A673 (cell line): ENCODE results near the gene AMIGO3.

Experiments used
- EZH2 ChIP-seq: fragments of 200-600 bp; sonication (generic); IDR thresholded peaks from 2 replicates; pipeline ENCODE4 v1.6.1; 2017; ENCODE audit warnings: borderline replicate concordance, low read depth, mild to moderate bottlenecking, mixed read lengths, antibody characterized with exemption, low read length; ENCODE audit not compliant: poor library complexity, severe bottlenecking
- TF ChIP-seq, protein P1 (sequence below): fragments of 300-800, 200-600 bp; sonication (generic); conservative IDR thresholded peaks from 2 replicates; pipeline ENCODE4 v1.5.1; 2017; ENCODE audit warnings: low read depth, mild to moderate bottlenecking, antibody characterized with exemption, low read length, moderate library complexity, mixed read lengths

DNA sequence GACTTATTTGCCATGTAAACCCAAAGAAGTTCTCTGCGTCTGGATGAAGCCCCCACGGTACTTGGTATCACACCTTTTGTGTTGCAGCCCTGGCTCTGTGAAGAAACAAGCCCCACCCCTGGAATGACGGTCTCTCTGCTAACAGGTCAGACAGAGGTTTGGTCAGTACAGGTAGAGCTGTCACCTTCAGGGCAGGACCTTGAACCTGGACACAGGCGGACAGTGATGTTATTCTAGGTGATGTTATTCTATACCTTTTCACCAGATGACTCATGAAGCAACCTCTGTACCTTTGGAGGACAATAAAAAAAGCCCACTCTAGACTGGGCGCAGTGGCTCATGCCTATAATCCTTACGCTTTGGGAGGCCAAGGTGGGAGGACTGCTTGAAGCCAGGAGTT, 15.3 kb upstream of the AMIGO3 start:
- no peak for TF ChIP-seq EZH2
- TF ChIP-seq, protein P1, sequence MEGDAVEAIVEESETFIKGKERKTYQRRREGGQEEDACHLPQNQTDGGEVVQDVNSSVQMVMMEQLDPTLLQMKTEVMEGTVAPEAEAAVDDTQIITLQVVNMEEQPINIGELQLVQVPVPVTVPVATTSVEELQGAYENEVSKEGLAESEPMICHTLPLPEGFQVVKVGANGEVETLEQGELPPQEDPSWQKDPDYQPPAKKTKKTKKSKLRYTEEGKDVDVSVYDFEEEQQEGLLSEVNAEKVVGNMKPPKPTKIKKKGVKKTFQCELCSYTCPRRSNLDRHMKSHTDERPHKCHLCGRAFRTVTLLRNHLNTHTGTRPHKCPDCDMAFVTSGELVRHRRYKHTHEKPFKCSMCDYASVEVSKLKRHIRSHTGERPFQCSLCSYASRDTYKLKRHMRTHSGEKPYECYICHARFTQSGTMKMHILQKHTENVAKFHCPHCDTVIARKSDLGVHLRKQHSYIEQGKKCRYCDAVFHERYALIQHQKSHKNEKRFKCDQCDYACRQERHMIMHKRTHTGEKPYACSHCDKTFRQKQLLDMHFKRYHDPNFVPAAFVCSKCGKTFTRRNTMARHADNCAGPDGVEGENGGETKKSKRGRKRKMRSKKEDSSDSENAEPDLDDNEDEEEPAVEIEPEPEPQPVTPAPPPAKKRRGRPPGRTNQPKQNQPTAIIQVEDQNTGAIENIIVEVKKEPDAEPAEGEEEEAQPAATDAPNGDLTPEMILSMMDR: no peak
